ENCODE results near the gene ZNF362. TPM values are rescaled to one million over a fixed set of nuclear protein-coding genes. Genes with fewer than 3 reads are reported as not detected.

The ZNF362 gene
- total RNA-seq, 2 experiments from 2014 or later: 8.9 to 26.1 TPM

- no peak overlapping the region for H2AFZ ChIP-seq (ENCODE audit: low read length)
- no peaks in the 10 kb centered on the region for H3K9me3 ChIP-seq (ENCODE audit: low read length)
- no peak for DNase-seq (ENCODE audit: low spot score)
- H3K79me2 ChIP-seq (ENCODE audit: insufficient read depth, low read depth, low read length): no peaks in the 10 kb centered on the region
- H3K27ac ChIP-seq (ENCODE audit: low read depth, low read length, poor library complexity, severe bottlenecking): no peak overlapping the region
- no peak overlapping the region for H3K4me2 ChIP-seq (ENCODE audit: low read length)
- intact Hi-C loops (cut with micrococcal nuclease; ENCODE audit: unreplicated experiment): no loop called here
- BruUV-seq (replicated peaks): no TSS peak
- H3K36me3 ChIP-seq (ENCODE audit: insufficient read depth, low read length): no peaks in the 10 kb centered on the region
- TF ChIP-seq CTCF (conservative IDR thresholded peaks at IDR 0.05; ENCODE audit: low read length) (no peak), EZH2phosphoT487 (IDR thresholded peaks at IDR 0.05; ENCODE audit: borderline replicate concordance, low read depth, low read length) (no peak)
- H3K4me1 ChIP-seq (ENCODE audit: insufficient read depth, low read length, poor library complexity, severe bottlenecking): no peaks in the 10 kb centered on the region
- ChIA-PET CTCF (ENCODE audit: unreplicated experiment) (no interaction called here), POLR2A (no interaction called here)
- no peaks in the 10 kb centered on the region for H3K9me2 ChIP-seq (ENCODE audit: insufficient read depth, low read length)
- no peak overlapping the region for H3K4me3 ChIP-seq (ENCODE audit: low read depth, low read length, poor library complexity, severe bottlenecking)
- H4K20me1 ChIP-seq (ENCODE audit: insufficient read depth, low read length): no peaks in the 10 kb centered on the region
Measured at GRCh38 chr1:33310702-33311101, 54.4 kb downstream of the ZNF362 start.

- H3K27ac ChIP-seq (ENCODE audit: low read depth, low read length, poor library complexity, severe bottlenecking): no peak overlapping the region
- no peak overlapping the region for H3K4me2 ChIP-seq (ENCODE audit: low read length)
- no peaks in the 10 kb centered on the region for H3K79me2 ChIP-seq (ENCODE audit: insufficient read depth, low read depth, low read length)
- no TSS peak for BruUV-seq (replicated peaks)
- no peak overlapping the region for H3K4me3 ChIP-seq (ENCODE audit: low read depth, low read length, poor library complexity, severe bottlenecking)
- H3K36me3 ChIP-seq (ENCODE audit: insufficient read depth, low read length): no peaks in the 10 kb centered on the region
- no peak overlapping the region for H2AFZ ChIP-seq (ENCODE audit: low read length)
- no peak for DNase-seq (ENCODE audit: low spot score)
- ChIA-PET CTCF (ENCODE audit: unreplicated experiment) (no interaction called here), POLR2A (interaction anchor here (0.5 kb wide), 1 partner anchor 131 kb away, joined by 3 read pairs; no protein-coding TSS in a partner anchor)
- intact Hi-C loops (cut with micrococcal nuclease; ENCODE audit: unreplicated experiment): no loop called here
- no peak for TF ChIP-seq EZH2phosphoT487 (IDR thresholded peaks at IDR 0.05; ENCODE audit: borderline replicate concordance, low read depth, low read length)
- TF ChIP-seq CTCF (conservative IDR thresholded peaks at IDR 0.05; ENCODE audit: low read length): no peak
- no peaks in the 10 kb centered on the region for H3K9me2 ChIP-seq (ENCODE audit: insufficient read depth, low read length)
- H4K20me1 ChIP-seq (ENCODE audit: insufficient read depth, low read length): no peaks in the 10 kb centered on the region
- no peaks in the 10 kb centered on the region for H3K9me3 ChIP-seq (ENCODE audit: low read length)
- no peaks in the 10 kb centered on the region for H3K4me1 ChIP-seq (ENCODE audit: insufficient read depth, low read length, poor library complexity, severe bottlenecking)
Measured at GRCh38 chr1:33311706-33312412, 55.6 kb downstream of the ZNF362 start.

GRCh38 chr1:33312413-33312749 lies 56.1 kb downstream of the ZNF362 start:
- DNase-seq (ENCODE audit: low spot score): no peak
- H3K27ac ChIP-seq (ENCODE audit: low read depth, low read length, poor library complexity, severe bottlenecking): no peak overlapping the region
- CTCF ChIA-PET (ENCODE audit: unreplicated experiment): no interaction called here
- no peak overlapping the region for H3K4me2 ChIP-seq (ENCODE audit: low read length)
- no peaks in the 10 kb centered on the region for H3K79me2 ChIP-seq (ENCODE audit: insufficient read depth, low read depth, low read length)
- H3K9me2 ChIP-seq (ENCODE audit: insufficient read depth, low read length): no peaks in the 10 kb centered on the region
- H3K4me1 ChIP-seq (ENCODE audit: insufficient read depth, low read length, poor library complexity, severe bottlenecking): no peaks in the 10 kb centered on the region
- no TSS peak for BruUV-seq (replicated peaks)
- intact Hi-C loops (cut with micrococcal nuclease; ENCODE audit: unreplicated experiment): no loop called here
- H4K20me1 ChIP-seq (ENCODE audit: insufficient read depth, low read length): no peaks in the 10 kb centered on the region
- H3K4me3 ChIP-seq (ENCODE audit: low read depth, low read length, poor library complexity, severe bottlenecking): no peak overlapping the region
- no peaks in the 10 kb centered on the region for H3K36me3 ChIP-seq (ENCODE audit: insufficient read depth, low read length)
- no peak overlapping the region for H2AFZ ChIP-seq (ENCODE audit: low read length)
- TF ChIP-seq CTCF (conservative IDR thresholded peaks at IDR 0.05; ENCODE audit: low read length) (no peak), EZH2phosphoT487 (IDR thresholded peaks at IDR 0.05; ENCODE audit: borderline replicate concordance, low read depth, low read length) (no peak)
- POLR2A ChIA-PET: interaction anchor here (0.5 kb wide), 1 partner anchor 238 kb away, joined by 5 read pairs; no protein-coding TSS in a partner anchor
- no peaks in the 10 kb centered on the region for H3K9me3 ChIP-seq (ENCODE audit: low read length)
